GM19328 (cell line): ENCODE measurements around the gene PRTFDC1.

Source experiments
- ATAC-seq: cut with Tn5 transposase; IDR thresholded peaks from one replicate; pipeline ENCODE4 v1.9.1; 2021; ENCODE audit warnings: mild to moderate bottlenecking, moderate library complexity; ENCODE audit not compliant: unreplicated experiment

PRTFDC1 gene

DNA sequence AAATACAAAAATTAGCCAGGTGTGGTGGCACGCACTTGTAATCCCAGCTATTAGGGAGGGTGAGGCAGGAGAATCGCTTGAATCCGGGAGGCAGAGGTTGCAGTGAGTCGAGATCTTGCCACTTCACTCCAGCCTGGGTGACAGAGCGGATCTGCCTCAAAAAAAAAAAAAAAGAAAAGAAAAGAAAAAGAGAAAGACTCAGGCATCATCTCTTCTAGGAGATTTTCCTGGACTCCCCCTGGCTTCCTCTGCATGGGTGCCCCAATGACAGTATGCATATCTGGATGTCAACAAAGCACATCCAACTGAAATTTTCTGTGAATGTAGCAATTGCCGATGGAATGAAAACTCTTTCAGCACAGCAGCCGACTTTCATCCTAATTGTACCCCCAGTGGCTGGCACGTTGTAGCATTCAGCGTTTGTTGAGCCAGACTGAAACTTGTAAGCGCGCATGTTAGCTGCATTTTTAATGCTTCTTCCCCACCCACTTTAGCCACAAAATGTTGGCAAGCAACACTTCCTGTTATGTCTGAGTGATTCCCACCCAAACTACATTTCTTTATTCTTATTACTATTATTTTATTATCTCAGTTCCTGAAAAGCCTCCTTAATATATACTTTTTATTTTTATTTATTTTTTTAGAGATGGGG lies 70.2 kb downstream of the PRTFDC1 start:
- ATAC-seq: no peak

DNA sequence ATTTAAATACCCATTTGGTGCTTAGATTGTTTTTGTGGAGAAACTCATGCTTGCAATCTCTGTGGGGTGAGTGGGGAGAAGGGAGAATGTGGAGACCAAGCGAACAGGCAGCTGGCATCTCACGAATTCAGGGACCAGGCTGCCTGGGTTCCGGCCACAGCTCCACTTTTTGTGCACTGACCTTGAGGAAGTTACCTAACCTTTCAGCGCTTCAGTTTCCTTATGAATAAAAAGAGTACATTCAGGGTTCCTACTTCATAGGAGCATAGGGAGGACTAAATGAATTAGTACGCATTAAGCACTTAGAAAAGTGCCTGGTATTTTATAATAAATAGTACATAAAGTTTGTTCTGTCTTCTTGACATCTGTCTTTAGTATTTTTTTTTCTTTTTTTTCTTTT lies 72.5 kb downstream of the PRTFDC1 start:
- ATAC-seq: no peak

DNA sequence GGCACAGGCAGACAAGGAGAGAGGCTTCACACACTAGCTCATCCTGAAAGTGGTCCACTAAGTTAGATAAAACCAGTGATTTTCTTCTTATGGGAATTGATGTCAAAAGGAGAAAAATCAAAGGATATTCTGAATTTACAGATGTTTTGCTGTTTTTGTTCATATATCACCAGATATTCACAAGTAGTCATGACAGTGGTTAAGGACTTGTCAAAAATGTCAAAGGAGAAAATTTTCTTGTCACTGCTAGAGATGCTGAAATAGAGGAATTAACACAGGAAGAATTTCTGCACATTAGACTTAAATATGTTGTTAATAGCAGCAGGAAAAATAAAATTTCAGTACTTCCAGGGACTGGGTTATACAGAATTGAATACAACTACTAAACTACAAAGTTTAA lies 78.3 kb downstream of the PRTFDC1 start:
- ATAC-seq: no peak

DNA sequence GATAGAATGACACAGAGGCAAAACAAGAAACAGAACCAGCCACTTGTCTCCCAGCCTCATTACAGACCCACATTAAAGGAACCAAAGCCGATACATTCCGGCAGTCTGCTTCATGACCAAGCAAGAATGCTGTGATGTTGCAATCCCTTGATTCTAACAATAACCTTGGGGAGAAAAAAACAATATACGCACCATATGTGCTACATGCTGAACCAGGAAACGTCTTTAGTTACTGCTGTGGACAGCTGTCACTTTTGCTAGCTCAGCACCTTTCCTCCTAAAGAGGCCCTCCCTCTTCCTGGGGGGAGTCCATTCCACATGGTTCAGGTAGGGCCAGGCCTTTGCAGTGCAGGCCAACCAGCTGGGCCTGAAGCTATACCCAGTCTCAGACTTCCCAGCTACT lies 79.1 kb downstream of the PRTFDC1 start:
- no peak for ATAC-seq

DNA sequence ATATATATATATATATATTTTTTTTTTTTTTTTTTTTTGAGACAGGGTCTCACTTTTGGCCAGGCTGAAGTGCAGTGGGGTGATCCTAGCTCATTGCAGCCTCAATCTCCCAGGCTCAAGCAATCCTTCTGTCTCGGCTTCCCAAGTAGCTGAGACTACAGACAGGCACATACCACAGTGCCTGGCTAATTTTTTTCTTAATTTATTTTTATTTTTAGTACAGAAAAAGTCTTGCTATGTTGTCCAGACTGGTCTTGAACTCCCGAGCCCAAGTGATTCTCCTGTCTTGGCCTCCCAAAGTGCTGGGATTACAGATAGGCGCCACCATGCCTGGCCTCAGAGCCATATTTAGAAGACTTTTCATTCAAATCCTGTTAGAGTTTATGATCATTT lies 79.6 kb downstream of the PRTFDC1 start:
- no peak for ATAC-seq

DNA sequence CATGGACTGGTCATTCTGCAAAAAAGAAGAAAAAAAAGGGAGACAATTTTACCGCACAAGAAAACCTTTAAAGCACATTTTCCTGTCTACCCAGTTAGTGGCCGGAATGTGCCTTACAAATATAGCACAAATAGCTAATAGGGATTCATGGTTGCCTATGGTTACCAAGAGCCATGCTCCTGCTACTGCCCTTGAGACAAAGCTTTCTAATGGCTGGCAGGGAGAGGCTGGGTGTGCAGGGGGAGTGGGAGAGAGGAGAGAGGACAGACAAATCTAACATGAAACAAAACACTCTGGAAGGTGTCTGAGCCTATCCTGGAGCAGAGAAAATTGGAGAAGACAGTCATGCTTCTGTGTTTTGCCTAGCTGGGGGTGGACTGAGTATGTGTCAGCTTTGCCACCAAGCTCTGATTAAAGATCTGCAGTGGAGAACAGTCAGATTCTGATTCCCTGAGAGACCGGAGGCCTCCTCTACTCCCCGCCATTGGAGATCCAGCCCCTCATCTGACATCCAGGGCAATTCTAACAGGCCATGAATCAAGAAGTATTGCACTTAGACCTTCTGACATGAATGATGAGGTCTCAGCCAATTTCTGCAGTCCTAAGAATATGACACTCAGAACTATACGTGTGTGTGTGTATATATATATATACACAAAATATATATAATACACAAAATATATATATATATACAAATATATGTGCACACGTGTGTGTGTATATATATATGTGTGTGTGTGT lies 80.2 kb downstream of the PRTFDC1 start:
- ATAC-seq: no peak

DNA sequence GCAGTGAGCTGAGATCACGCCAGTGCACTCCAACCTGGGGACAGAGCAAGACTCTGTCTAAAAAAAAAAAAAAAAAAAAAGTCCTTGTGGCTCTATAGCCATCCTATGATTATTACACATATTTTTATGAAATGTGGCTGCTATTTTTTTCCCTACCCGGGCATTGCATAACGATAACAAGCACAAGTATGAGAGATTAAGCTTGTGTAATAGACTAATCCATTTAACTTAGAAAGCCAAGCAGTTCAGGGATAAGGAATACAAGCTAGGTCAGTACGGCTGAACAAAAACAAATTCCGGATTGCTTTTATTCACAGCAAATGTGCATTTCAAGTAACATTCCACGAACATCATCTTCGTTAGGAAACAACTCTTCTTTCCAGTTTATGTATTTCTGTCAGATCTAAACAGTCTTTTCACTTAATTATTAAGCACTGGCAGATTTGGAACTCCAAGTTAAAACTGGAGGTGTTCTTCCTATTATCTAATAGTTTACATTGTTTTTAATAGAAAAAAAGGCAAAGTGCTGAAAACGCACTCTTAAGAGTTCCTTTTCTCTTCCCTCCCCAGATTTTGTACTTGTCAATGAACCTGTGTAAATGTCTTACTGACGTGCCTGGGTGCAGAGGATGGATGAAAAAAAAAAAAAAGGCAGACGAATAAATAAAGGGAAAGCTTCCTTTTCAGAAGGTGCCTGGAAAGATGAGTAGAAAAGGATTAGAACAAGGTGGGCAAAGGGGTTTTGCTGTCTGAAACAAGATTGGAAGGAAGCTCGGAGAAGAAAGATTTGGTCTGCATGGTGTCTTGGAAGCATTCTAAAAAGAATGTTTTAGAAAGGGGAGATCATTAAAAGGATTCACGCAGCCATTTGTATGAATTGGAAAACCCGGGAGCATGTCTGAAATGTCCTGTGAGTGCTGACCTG lies 81.1 kb downstream of the PRTFDC1 start:
- ATAC-seq: no peak

DNA sequence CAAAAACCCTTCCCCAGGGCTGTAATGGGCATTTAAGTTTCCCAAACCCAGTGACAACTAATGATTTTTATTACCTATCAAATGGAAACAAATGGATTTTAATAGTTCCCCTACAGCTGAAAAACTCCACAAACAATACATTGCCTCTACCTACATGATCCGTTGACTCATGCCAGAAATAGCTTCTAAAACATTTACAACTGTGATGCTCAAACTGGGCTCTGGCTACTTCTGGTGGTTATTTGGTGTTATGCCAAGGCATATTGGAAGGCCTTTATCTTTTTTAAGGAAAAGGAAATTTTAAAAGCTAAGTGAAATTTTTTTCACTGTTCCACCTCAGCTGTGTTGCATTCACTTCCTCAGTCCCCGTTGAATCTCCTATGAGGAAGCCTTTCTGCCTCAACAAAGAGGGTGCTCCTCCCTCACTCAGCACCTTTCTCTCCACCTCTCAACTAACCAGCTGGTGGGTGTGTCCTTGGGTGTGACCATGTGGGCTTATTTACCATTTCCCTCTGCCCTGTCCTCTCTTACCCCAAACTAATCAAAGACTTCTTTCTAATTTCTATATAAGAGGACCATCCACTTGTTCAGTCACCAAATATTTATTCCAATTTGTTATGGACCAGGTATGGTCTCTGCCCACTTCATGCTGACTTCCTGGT lies 82.9 kb downstream of the PRTFDC1 start:
- ATAC-seq: no peak

DNA sequence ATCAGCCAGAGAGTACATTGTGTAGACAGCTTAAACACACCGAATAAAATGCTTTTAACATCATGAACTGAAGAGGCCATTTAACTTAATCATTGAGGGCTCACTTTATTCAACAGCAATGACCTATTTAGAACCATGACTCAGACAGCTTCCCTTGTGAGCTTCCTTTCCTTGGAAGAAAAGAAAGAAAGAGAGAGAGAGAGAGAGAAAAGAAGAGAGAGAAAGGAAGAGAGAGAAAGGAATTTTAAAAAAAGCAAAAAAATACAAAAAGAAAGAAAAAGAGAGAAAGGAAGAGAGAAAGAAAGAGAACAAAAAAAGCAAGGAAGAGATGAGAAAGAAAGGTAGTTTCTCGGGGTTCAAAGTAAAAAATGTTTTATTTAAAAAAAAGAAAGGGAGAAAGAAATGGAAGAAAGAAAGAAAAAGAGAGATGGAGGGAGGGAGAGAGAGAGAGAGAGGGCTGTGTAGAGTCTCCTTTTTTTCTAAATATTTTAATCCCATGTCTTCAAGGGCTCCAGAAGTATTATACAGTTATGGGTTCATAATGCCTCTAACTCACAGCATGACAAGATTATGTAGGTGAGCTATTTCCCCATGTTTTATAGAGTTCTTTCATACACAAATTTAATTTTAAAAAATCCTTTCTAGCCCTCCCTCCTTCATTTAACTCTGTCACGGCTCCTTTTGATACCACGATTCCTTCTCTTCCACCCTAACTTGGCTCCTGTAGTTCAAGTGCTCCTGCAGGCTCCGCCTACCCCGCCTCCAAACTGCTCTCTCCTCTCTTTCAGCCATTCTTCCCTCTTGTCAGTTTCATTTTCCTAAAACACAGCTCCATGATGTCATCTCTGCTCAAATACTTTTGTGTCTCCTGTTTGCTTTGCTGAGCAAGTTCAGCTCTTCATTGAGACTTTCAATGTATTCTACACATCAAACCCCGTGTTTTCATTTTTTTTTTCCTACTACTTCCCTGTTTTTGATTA lies 85.5 kb downstream of the PRTFDC1 start:
- ATAC-seq: no peak

DNA sequence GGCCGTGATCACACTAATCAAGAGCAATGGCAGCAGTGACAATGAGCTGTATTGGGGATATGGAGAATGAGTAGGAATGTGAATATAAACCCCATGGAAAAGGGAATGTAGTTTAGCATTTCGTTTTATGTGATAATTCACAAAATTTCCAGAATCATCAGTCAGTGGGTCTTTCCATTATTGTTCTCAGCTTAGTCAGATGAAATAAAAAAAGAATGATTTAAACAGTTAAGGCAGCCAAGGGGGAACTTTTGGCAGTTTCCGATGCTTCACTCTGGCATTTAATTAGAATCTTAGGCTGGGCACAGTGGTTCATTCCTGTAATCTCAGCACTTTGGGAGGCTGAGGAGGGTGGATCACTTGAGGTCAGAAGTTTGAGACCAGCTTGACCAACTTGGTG lies 86.6 kb downstream of the PRTFDC1 start:
- ATAC-seq: no peak

DNA sequence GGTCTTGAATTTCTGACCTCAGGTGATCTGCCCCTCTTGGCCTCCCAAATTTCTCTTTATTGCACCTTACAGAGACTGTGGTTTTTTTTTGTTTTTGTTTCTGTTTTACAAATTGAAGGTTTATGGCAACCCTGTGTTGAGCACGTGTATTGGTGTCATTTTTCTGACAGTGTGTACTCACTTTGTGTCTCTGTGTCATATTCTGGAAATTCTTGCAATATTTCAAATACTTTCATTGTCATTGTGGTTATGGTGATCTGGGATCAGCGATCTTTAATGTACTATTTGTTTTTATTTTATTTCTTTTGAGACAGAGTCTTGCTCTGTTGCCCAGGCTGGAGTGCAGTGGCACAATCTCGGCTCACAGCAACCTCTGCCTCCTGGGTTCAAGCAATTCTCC lies 89.8 kb downstream of the PRTFDC1 start:
- ATAC-seq: no peak

DNA sequence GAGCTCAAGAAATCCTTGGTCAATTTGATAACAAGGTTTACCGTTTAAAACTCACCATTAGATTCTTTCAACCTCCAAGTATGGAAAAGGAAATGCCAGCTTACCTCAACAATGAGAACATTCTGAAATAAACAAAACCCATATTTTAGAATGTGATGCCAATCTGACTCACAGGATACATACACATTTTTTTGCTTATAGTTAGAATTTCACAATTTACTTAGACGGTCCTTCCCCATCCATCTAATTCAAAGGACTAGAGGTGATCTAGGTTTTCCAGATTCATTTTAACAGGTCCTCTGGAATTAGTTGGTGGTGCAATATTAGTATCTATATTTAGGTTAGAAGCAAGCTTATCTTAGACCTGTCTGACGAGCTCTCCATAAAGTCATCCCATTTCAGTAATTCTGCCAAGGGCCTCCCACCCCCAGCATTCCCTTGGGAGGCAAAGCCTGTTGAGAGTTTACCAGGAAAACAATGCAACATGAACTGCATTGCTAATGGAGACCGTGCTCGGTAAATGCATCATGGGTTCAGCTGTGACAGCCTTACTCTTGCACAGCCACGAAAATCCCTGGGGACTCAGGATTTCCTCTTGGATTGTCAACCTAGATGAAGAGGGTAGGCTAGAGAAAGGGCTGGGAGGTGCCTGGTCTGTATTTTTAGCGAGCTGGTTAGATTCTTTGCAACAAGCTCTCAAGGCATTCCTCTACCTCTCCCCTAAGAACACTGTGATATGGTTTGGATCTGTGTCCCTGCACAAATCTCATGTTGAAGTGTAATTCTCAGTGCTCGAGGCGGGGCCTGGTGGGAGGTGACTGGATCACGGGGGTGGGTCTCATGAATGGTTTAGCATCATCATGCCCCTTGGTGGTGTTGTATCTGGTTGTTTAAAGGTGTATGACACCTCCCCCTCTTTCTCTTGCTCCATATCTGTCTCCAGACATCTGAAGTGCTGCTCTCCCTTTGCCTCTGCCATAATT lies 93.8 kb downstream of the PRTFDC1 start:
- no peak for ATAC-seq

DNA sequence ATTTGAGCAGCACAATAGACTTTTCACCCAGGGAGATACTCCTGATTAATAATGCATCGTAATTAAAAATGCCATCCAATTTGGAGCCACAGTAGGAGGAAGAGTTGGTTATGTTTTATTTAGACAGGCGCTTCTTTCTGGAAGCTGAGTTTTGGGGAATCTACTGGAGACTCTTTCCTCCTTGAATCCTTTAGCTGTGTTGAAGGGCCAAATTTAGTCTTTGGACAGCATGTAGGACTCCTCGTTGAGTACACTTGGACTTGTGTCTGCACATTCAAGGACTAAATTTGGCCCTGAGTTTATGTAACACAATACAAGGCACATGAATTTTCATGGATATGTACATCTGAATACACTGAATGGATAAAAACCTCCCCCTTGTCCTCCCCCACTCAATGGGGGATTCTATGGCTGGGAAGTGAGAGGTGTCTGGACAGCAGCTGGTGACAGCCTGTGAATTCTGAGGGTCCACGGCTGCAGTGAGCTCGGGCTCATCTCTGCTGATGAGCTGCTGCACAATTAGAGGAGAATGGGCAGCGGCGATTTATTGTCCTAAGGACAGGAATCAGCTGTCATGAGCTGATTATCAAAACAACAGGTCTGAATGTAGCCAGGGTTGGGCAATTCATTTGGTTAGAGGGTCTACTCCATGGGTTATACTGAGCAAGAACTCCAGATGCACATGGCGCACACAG lies 95.2 kb downstream of the PRTFDC1 start:
- no peak for ATAC-seq

DNA sequence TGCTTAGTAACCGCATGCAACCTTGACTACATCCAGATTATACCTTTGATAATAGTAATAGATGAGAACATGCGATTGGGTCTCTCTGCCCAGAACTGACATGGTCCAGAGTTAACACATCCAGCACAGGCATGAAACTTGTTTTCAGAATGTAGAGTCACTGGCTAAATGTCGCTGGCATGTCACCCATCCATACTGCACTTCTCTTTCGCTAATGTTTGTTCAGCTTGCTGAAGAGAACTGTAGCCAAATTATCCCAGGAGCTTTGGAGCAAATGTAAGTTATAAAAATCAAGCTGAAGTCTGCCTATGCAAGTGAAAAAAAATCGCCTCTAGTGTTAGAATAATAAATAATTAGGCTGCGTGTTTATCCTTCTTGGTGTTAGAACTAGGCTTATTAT lies 98.2 kb downstream of the PRTFDC1 start:
- ATAC-seq: no peak

DNA sequence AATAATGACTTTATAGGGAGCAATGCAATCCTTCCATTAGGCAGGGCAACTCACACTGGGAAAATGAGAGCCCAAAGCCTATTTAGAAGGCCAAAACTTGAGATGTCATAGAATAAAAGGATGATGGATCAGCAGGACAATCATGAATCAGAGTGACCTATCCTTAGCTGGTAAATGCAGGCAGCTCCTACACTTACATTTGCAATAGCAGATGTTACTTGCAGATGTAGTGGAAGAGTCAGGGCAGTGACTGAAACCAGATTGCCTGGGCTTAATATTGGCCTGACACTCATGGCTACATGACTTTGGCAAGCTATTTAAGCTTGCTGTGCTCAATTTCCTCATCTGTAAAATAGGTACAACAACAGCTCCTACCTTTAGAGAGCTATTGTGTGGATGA lies 98.7 kb downstream of the PRTFDC1 start:
- ATAC-seq: no peak

DNA sequence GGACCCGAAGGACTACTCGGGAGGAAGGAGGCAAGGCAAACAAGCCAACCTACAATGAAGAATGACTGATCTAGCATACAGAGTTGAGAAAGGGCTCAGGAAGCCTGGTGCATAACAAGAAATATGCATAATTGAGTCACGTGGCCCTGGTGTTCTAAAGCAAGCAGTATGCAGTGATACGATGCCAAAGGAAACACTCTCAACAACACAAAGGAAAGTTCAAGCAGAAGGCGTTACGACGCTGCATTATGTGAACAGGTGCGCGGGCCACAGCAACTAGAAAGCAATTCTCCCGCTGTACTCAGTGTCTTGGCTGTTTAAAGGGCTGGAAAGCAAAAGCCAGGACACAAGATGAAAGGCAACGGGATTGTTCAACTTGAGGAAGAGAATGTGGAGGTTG lies 100.8 kb downstream of the PRTFDC1 start:
- no peak for ATAC-seq

DNA sequence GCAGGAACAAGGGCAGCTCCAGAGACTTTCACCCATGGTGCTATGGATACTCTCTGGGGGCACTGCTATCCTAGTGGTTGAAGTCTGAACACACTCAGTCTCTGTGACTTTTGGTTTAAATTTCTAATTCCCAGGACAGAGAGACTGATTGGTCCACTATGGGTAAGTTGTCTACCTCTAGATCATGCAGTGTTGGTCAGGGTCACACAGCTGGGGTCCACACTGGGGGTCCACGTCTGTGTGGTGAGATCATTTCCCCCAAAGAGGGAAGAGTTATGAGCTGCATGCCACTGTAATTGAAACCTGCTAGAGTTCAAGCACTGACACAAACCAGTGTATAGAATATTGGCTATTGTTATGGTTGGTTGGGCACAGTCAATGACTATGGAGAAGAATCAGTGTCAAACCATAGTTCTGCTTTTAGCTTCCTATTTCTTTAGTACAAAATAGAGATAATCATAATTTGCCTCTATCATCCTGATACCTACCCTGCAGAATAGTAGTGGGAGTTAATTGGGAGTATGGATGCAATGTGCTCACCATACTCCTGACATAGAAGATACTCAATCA lies 101.6 kb downstream of the PRTFDC1 start:
- ATAC-seq: no peak
